ENCODE measurements around the gene MRI1. TPM values are rescaled to one million over a fixed set of nuclear protein-coding genes. Genes with fewer than 3 reads are reported as not detected.

The MRI1 gene
- total RNA-seq, 2 donors from 2014 or later, result 54.6 to 63.0 TPM

DNA sequence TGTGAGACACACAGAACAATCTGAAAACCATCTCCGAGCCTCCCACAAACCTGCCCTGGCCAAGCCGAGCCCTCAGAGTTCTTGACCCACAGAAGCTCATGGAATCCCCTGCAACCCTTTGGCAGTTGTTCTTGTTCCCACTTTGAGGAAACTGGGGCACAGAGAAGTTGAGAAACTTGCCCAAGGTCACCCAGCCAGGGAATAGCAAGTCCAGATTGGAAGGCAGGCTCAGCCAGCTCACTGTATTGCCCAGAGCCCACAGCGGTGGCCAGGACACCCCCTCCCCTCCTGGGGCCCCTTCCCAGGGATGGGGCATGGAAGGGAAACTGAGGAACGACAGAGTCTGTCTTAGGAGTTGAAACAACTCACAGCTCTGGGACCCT, 32.7 kb downstream of the MRI1 start:
- no peaks in the 10 kb centered on the region for H3K27me3 ChIP-seq (replicated peaks; ENCODE audit: insufficient read depth)
- H3K27ac ChIP-seq, result peak overlapping the region; percentile 76 to 100
- H3K4me1 ChIP-seq (ENCODE audit: control insufficient read depth in 1 of 2, low read depth in 2 of 2), result peaks cover 16 to 38% of the 10 kb centered on the region in 2 donors
- TF ChIP-seq, protein P1, sequence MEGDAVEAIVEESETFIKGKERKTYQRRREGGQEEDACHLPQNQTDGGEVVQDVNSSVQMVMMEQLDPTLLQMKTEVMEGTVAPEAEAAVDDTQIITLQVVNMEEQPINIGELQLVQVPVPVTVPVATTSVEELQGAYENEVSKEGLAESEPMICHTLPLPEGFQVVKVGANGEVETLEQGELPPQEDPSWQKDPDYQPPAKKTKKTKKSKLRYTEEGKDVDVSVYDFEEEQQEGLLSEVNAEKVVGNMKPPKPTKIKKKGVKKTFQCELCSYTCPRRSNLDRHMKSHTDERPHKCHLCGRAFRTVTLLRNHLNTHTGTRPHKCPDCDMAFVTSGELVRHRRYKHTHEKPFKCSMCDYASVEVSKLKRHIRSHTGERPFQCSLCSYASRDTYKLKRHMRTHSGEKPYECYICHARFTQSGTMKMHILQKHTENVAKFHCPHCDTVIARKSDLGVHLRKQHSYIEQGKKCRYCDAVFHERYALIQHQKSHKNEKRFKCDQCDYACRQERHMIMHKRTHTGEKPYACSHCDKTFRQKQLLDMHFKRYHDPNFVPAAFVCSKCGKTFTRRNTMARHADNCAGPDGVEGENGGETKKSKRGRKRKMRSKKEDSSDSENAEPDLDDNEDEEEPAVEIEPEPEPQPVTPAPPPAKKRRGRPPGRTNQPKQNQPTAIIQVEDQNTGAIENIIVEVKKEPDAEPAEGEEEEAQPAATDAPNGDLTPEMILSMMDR (IDR thresholded peaks at IDR 0.05), result no peak
- DNase-seq (ENCODE audit: low spot score) (no peak), ATAC-seq (ENCODE audit: insufficient number of reproducible peaks, low FRiP score, low read depth) (no peak)
- no peaks in the 10 kb centered on the region for H3K9me3 ChIP-seq
- H3K4me3 ChIP-seq, result peak overlapping the region; percentile 99
- H3K36me3 ChIP-seq, result no peaks in the 10 kb centered on the region

GRCh38 chr19:13797870-13798269, 33.5 kb downstream of the MRI1 start:
- peaks cover 16 to 38% of the 10 kb centered on the region in 2 donors for H3K4me1 ChIP-seq (ENCODE audit: control insufficient read depth in 1 of 2, low read depth in 2 of 2)
- no peaks in the 10 kb centered on the region for H3K36me3 ChIP-seq
- TF ChIP-seq, protein P1 (IDR thresholded peaks at IDR 0.05), result no peak
- H3K9me3 ChIP-seq, result no peaks in the 10 kb centered on the region
- peak overlapping the region; percentile 76 to 100 for H3K27ac ChIP-seq
- ATAC-seq (ENCODE audit: insufficient number of reproducible peaks, low FRiP score, low read depth) (no peak), DNase-seq (ENCODE audit: low spot score) (peak; percentile 58)
- H3K4me3 ChIP-seq, result no peak overlapping the region
- no peaks in the 10 kb centered on the region for H3K27me3 ChIP-seq (replicated peaks; ENCODE audit: insufficient read depth)

DNA sequence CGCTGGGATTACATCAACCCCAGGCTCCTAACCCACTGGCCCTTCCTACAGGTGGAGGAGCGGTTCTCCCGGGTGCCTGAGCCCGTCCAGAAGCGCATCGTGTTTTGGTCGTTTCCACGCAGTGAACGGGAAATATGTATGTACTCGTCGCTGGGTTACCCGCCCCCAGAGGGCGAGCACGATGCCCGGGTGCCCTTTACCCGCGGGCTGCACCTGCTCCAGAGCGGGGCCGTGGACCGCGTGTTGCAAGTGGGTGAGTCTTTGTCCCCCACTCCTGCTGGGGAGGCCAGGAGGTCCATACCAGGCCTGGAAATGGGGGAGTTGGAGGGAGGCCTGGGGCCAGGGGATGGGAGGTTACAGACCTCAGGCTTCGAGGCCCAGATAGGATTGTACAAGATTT, 35.3 kb downstream of the MRI1 start:
- peaks cover 16 to 29% of the 10 kb centered on the region in 2 donors for H3K4me1 ChIP-seq (ENCODE audit: control insufficient read depth in 1 of 2, low read depth in 2 of 2)
- no peaks in the 10 kb centered on the region for H3K36me3 ChIP-seq
- no peak overlapping the region for H3K4me3 ChIP-seq
- H3K9me3 ChIP-seq, result no peaks in the 10 kb centered on the region
- TF ChIP-seq, protein P1 (IDR thresholded peaks at IDR 0.05), result no peak
- H3K27ac ChIP-seq, result no peak overlapping the region
- H3K27me3 ChIP-seq (replicated peaks; ENCODE audit: insufficient read depth), result no peaks in the 10 kb centered on the region
- ATAC-seq (ENCODE audit: insufficient number of reproducible peaks, low FRiP score, low read depth) (no peak), DNase-seq (ENCODE audit: low spot score) (no peak)

DNA sequence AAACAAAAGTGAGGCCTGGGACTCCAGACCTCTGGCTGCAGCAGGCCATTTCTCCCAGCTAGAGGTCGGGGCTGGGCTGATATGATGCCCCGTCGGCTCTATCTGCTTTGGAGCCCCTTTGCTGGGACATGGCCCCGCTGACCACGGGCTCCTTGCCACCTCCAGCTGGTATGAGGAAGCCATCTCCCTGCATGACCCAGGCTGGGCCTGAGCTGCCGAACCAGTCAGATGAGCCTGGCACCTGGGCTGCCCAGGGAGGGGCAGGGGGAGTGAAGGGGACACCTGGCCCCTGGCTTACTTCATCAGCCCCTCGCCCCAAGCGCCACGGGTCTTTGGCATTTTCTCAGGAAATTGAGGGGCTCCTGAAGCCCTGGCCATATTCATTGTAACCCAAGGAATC, 38.7 kb downstream of the MRI1 start:
- Histone ChIP-seq H3K36me3 (peaks cover 2% of the 10 kb centered on the region), H3K9me3 (no peaks in the 10 kb centered on the region)
- TF ChIP-seq, protein P1 (IDR thresholded peaks at IDR 0.05), result no peak

GRCh38 chr19:13804830-13805683, 40.7 kb downstream of the MRI1 start:
- Histone ChIP-seq H3K4me3 (no peak overlapping the region), H3K27me3 (replicated peaks; ENCODE audit: insufficient read depth) (no peaks in the 10 kb centered on the region), H3K9me3 (no peaks in the 10 kb centered on the region), H3K36me3 (peaks cover 12% of the 10 kb centered on the region), H3K4me1 (ENCODE audit: control insufficient read depth in 1 of 2, low read depth in 2 of 2) (no peaks in the 10 kb centered on the region), H3K27ac (no peak overlapping the region)
- TF ChIP-seq, protein P1 (IDR thresholded peaks at IDR 0.05), result peak; percentile 23
- DNase-seq (ENCODE audit: low spot score), result no peak
- ATAC-seq (ENCODE audit: insufficient number of reproducible peaks, low FRiP score, low read depth), result no peak

More for the DNA sequence above, 38.7 kb downstream of the MRI1 start:
- no peaks in the 10 kb centered on the region for H3K27me3 ChIP-seq (replicated peaks; ENCODE audit: insufficient read depth)
- H3K27ac ChIP-seq, result no peak overlapping the region
- no peak overlapping the region for H3K4me3 ChIP-seq
- no peak for DNase-seq (ENCODE audit: low spot score)
- no peak for ATAC-seq (ENCODE audit: insufficient number of reproducible peaks, low FRiP score, low read depth)
- H3K4me1 ChIP-seq (ENCODE audit: control insufficient read depth in 1 of 2, low read depth in 2 of 2), result peaks cover 0 to 5% of the 10 kb centered on the region in 2 donors

Data from thoracic aorta (tissue), 2 donors.